GM13977 (cell line): ENCODE results near the gene MELTF.
A peak's percentile ranks its signal among the peaks of the same experiment; 100 is the strongest.

ENCODE experiments used
- DNase-seq: peaks from one replicate; pipeline ENCODE4 v3.0.0; 2012; ENCODE audit warnings: low spot score
- in situ Hi-C: fragments of 300-500 bp; cut with MboI; formaldehyde crosslinking; loops from one replicate; pipeline ENCODE4 v1.12.0; 2022; ENCODE audit warnings: low sequenced_read_pairs, low pct_unique_long_range_greater_than_20kb, mixed read lengths, inconsistent platforms; ENCODE audit not compliant: unreplicated experiment
- TF ChIP-seq, protein P1 (sequence below): IDR thresholded peaks from 2 replicates; pipeline ENCODE4 v1.5.1; 2012; ENCODE audit warnings: mild to moderate bottlenecking, control low read depth; ENCODE audit not compliant: insufficient read depth; ENCODE audit errors: extremely low read depth, missing control alignments

Gene MELTF

DNA sequence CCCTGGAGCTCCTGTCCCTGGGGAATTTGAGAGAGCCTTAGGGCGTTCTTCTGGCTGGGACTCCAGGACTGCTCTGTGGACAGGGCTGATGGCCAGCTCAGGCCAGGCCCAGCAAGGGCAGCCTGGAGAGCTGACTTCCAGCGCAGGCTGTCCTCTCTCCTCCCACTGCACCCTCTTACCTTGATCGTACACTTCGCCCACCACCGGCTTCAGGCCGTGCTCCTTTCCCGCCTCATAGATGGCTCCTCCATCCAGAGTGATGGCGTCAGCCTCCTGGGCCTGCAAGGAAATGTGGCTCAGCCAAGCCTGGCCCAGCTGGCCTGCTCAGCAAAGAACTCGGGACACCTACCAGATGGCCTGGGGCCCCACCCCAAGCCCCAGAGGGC, 3.1 kb downstream of the MELTF start:
- TF ChIP-seq, protein P1, sequence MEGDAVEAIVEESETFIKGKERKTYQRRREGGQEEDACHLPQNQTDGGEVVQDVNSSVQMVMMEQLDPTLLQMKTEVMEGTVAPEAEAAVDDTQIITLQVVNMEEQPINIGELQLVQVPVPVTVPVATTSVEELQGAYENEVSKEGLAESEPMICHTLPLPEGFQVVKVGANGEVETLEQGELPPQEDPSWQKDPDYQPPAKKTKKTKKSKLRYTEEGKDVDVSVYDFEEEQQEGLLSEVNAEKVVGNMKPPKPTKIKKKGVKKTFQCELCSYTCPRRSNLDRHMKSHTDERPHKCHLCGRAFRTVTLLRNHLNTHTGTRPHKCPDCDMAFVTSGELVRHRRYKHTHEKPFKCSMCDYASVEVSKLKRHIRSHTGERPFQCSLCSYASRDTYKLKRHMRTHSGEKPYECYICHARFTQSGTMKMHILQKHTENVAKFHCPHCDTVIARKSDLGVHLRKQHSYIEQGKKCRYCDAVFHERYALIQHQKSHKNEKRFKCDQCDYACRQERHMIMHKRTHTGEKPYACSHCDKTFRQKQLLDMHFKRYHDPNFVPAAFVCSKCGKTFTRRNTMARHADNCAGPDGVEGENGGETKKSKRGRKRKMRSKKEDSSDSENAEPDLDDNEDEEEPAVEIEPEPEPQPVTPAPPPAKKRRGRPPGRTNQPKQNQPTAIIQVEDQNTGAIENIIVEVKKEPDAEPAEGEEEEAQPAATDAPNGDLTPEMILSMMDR, result no peak
- in situ Hi-C loops, result no loop called here
- peak; percentile 12 for DNase-seq

DNA sequence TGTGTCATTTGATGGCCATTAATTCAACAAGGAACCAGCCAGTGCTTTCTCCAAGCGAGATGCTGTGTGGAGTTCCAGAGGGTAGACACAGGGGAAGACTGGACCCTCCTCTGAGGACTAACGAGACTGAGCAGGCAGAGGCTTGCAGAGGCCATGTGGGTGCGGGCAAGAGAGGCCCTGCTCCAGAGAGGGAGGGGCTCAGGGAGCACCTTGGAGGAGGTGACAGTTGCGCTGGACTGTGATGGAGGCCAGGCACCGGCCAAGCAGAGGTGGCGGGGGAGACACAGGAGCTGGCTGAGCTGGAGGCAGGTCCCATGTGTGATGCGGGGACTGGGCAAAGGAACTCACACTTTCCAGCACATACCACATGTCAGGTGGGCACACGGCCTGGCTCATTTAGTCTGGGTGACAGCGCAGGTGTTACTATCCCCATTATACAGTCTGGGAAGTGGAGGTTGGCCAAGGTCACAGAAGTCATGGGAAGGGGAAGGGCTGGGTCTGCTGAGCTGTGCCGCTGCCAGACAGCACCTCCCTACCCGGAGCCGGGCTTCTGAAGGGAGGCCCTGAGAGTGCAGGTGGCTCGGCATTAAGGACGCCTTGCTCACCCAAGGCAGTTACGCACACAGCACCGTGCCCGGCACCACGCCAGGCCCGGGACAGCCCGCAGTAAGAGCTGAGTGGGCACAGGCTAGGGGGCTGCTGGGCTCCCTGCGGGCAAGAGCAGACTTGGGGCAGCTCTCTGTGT, 3.7 kb downstream of the MELTF start:
- in situ Hi-C loops, result no loop called here
- DNase-seq, result peak; percentile 13
- TF ChIP-seq, protein P1, result no peak

DNA sequence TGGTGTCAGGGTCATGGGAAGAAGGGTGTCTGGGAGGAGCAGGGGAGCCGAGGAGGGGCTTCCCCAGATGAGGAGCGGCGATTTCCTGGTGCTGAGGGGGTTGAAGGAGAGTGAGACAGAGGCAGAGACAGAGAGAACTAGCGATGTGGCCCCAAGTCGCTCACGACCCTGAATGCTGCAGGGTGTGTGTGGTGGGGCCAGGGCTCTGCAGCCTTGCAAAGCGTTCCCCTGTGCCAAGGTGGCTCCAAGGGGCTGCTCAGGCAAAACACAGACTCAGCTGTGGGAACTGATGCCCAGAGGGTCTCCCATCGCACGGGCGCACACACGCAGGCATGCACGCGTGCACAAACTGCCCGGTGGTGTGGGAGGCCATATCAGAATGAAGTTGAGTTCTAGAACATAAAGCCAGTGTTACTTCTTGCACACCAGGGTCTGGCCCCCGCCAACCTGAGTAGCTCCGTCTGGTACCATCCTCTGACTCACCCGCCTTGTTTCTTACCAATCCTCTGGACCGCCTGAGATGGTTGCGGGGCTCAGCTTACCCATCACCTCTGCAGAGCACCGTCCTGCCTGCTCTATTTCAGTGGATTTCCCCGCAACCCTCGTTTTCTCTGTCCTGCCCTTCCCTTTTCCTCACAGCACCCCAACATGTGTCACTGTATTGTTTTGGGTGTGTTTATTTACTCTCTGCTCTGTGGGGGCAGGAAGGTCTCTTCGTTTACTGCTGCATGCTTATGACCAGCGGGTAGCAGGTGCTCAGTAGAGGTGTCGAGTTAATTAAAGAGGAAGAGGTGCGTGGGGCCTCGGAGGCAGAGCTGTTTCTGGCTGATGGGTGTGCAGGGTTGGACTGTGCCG, 4.5 kb downstream of the MELTF start:
- TF ChIP-seq, protein P1, result no peak
- peak; percentile 12 for DNase-seq
- in situ Hi-C loops, result loop anchor here (25.0 kb wide), 2 partner anchors 162 to 487 kb away; no protein-coding TSS in a partner anchor

DNA sequence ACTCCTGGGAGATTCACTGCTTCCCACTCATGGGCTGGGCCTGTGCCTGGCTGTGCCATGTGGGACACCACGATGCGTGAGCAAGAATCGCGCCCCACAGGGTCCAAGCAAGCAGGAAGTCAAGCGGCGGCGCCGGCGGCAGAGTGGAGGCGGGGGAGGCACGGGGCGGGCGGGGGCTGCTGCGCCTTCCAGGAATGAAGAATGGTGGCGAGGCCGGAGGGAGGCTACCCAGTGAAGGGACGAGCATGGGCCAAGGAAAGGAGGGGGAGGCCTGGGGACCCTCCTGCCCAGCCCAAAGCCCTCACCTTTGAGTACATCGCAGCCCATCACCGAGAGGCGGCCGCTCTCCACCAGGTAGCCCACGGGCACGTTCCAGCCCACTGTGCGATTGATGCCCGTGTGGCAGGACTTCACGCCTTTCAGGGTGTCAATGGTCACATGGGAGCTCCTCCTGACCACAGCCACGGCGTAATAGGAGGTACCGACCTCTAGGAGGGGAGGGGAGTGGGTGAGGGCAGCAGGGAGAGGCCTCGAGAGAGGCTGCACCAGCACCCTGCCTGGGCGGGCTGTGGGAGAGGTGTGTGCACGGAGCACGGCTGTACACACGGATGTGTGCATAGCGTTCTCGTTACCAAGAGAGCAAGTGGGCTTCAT, 5.5 kb downstream of the MELTF start:
- TF ChIP-seq, protein P1, result no peak
- in situ Hi-C loops, result loop anchor here (25.0 kb wide), 2 partner anchors 163 to 488 kb away; no protein-coding TSS in a partner anchor
- DNase-seq, result no peak

DNA sequence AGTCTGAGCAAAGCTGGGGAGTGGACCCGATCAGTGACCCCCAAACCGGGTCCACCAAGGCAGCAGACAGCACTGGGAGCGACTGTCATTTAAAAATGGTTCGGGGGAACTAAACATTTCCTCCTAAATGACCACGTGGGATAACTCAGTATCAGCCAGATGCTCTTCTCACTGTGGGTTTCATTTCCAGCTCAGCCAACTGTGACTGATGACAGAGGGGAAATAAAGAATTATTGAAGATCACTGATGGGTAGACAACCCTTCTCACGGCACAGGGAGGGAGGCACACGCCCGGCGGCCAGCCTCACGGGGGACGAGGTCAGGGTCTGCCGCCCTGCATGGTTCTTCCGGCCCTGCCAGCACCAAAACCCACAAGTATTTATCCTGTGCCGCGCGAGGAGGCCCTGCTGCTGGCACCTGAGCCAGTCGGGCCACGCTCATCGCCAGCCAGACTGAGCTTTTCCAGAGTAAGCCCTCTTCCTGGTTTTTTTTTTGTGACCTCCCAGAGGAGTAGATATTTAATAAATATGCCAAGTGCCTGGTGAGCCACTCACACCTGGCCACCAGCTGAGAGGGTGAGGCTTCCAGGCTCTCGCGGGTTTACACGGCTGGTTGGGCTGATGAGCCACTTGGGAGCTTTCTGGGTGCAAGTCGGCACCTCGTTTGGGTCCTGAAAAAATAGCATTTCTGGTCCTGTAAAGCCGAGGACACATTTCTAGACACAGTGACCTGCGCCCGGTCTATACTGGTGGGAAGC, 6.2 kb downstream of the MELTF start:
- peak; percentile 83 for DNase-seq
- in situ Hi-C loops, result loop anchor here (25.0 kb wide), 2 partner anchors 164 to 489 kb away; no protein-coding TSS in a partner anchor
- TF ChIP-seq, protein P1, result no peak
